ENCODE results near the gene COX4I1. TPM values are rescaled to one million over a fixed set of nuclear protein-coding genes. Genes with fewer than 3 reads are reported as not detected.
A peak's percentile ranks its signal among the peaks of the same experiment; 100 is the strongest.
"Not testable (repeated sequence)": the region's sequence is repeated elsewhere in the genome, so short reads cannot be mapped to it uniquely, and the experiment has no call there.

The COX4I1 gene
- total RNA-seq, 1 donor from 2014 or later: 485 TPM

DNA sequence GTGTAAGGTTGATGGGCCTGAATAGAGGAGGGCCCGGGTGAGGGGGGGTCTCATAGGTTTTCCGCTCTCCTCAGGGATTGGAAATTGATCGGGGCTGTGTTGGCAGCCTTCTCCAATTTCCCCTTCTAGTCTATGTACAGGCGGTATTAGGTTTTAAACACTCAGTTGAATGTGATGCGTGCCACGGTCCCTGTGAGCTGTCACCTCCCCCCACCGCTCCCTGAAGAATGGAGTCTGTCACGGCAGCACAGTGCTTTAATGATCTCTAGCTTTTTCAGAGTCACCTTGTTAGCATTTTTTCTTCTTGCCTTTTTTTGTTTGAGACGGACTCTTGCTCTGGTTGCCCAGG is 800 bp downstream of the COX4I1 start:
- DNase-seq (ENCODE audit: low spot score): no peak

DNA sequence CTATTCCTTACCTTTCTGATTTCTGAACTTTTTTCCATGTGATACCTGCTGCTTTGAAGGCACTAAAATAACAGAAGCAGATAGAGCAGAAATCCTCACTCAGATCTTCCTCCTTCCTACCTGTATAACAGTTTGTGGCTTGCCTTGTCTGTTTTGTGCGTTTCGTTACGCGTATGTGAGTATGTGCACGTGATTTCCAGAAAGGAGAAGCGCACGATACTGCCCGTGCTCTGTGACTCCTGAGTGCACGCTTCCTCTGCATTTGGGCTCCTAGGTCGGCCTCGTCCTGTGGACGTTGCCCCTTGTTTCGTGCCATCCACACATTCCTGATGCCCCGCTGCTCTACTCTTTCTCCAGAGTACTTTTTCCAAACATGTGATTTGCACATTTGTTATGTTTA is 4.1 kb downstream of the COX4I1 start:
- no peak for DNase-seq (ENCODE audit: low spot score)

DNA sequence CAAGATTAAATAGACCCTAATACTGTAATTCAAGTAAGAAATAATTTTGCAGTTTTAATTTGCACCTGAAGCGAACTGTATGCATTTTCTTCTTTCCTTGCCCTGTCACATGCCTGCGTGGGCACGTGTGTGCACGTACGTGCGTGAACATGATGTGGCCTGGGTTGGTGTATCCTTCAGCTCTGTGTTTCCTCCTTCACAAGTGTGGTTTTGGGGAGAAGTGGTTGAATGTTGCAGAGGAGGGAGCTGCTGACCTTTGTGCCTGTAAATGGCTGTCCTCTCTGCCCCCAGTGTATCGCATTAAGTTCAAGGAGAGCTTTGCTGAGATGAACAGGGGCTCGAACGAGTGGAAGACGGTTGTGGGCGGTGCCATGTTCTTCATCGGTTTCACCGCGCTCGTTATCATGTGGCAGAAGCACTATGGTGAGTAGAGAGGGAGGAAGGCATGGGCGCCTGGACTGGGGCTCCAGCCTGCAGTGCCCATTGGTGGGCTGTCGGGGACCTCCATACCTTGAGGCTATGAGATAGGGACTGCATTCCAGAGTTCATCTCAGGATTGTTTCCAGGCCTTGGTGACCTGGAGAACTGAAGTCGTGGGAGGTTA is 6.0 kb downstream of the COX4I1 start:
- no peak for DNase-seq (ENCODE audit: low spot score)

DNA sequence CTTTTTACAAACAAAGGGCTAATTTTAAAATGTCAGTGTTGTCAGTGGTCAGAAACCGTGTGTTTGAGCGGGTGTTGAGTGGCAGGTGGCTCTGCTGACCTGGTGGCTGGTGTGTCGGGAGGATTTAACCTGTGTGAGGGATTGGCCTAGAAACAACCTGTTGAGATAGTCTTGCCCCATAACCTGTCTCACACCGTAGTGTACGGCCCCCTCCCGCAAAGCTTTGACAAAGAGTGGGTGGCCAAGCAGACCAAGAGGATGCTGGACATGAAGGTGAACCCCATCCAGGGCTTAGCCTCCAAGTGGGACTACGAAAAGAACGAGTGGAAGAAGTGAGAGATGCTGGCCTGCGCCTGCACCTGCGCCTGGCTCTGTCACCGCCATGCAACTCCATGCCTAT is 7.0 kb downstream of the COX4I1 start:
- no peak for DNase-seq (ENCODE audit: low spot score)

DNA sequence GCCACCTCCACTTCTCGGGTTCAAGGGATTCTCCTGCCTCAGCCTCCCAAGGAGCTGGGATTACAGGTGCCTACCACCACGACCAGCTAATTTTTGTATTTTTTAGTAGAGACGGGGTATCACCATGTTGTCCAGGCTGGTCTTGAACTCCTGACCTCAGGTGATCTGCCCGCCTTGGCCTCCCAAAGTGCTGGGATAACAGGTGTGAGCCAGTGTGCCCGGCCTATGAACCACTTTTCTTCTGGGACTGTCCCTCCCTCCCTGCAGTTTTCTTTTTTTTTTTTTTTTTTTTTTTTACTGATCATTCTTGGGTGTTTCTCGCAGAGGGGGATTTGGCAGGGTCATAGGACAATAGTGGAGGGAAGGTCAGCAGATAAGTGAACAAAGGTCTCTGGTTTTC is 7.8 kb downstream of the COX4I1 start:
- DNase-seq (ENCODE audit: low spot score): not testable (repeated sequence)

DNA sequence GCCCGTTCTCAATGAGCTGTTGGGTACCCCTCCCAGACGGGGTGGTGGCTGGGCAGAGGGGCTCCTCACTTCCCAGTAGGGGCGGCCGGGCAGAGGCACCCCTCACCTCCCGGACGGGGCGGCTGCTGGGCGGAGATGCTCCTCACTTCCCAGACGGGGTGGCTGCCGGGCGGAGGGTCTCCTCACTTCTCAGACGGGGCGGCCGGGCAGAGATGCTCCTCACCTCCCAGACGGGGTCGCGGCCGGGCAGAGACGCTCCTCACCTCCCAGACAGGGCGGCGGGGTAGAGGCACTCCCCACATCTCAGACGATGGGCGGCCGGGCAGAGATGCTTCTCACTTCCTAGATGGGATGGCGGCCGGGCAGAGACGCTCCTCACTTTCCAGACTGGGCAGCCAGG is 8.6 kb downstream of the COX4I1 start:
- not testable (repeated sequence) for DNase-seq (ENCODE audit: low spot score)

DNA sequence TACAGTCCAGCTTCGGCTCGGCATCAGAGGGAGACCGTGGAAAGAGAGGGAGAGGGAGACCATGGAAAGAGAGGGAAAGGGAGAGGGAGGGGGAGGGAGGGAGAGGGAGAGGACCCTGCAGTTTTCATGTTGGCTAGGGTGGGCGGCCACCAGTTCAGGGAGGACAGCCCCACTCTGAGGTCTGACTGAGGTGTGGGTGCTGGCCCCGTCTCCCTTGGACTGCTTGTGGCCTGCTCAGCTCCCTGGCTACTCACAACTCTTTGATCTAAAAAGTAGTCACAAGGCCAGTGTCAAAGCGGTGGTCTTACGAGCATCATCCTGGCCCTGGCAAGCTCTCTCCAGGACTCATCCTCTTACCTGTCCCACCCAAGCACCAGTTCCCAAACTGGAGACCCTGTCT is 9.4 kb downstream of the COX4I1 start:
- DNase-seq (ENCODE audit: low spot score): no peak

DNA sequence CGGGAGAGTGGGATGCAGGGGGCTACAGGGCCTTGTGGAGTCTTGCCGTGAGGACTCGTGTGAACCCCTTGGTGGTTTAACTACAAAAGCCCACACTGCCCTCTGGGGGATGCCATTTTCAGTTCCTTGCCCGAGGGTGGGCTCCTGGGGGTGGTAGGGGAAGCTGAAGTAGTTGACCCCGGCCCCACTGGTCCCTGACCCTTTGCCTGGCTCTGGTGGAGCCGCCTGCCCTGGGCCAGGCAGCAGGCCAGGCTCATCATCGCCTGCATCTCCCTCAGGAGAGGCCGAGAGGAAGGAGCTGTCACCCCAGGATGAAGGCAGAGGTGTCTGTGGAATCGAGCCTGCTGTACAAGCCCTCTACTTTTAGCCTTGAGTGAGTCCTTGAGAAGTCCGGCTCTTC is 10.2 kb downstream of the COX4I1 start:
- DNase-seq (ENCODE audit: low spot score): no peak

DNA sequence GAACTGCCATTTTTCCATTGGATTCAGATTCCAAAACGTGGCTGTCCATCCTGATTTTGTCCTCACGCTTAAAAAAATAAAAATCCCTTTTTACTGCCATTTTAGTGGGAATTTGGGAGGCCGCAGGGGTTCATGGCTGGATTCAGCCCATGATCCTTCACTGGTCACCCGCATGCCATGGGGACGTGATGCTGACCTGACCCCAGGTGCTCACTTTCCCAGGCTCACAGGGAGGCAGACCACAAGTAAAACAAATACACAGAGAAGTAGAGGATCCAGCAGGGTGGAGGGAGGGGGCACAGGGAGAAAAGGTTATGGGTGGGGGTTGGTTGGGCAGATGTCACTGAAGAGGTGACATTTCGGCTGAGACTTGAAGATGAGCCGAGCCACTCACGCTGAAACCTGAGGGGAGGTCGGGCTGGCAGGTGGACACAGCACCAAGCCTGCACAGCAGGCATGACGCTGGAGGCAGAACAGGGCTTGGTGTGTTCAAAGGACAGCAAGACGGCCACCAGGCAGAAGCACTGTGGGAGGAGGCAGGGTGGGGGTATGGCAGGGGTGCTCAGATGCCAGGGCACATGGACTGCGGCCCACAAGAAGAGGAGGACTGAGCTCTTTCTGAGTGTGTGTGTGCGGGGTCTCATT is 10.7 kb downstream of the COX4I1 start:
- no peak for DNase-seq (ENCODE audit: low spot score)

DNA sequence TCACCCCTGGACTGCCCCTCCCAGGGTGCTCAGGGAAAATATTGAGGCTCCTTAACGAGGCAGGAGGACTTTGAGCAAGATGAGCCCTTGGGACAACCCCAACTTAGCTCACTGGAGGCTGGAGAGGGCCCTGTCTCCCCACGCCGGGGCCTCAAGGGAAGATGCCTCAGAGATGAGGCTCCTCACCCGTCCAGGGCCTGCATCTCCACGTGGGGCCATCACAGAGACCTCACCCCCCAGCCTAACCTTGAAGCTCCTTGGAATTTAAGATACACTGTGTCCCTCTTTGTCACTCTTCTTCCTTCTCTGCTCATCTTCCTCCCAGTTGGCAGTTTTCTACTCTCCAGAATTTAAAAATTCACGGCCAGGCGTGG is 11.2 kb downstream of the COX4I1 start:
- DNase-seq (ENCODE audit: low spot score): no peak

DNA sequence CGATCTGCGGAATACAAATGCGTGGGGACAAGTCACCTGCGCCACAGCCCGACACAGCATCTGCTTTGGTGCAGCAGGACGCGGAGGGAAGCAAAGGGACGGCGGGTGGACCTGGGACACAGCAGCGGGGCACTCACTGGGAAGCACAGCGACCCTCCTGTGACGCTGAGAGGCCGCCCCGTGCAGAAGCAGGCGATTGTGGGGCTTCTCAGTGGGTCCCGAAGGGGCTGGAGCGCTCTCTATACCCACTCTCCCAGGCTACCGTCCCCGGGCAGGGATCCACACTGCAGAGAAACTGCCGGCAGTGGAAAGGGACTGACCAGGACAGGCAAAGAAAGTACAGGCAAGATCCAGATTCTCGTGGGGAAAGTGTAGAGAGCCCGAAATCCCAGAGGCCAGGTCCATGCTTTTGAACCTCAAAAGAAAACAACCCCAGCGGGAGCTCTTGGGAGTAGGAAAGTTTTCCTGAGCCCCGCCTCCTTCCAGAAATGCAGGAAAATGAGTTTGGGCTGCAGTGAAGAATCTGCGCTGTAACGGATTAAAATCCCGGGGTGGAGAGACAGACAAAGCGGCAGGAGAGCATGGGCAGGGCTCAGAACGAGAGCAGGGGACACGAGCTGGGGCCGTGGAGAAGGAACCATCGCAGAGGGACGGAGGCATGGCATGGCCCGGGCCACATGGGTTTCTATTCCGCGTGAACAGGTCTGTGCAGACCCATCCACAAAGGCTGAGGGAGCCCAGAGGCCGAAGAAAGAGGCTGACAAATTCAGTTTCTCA is 12.7 kb downstream of the COX4I1 start:
- no peak for DNase-seq (ENCODE audit: low spot score)

DNA sequence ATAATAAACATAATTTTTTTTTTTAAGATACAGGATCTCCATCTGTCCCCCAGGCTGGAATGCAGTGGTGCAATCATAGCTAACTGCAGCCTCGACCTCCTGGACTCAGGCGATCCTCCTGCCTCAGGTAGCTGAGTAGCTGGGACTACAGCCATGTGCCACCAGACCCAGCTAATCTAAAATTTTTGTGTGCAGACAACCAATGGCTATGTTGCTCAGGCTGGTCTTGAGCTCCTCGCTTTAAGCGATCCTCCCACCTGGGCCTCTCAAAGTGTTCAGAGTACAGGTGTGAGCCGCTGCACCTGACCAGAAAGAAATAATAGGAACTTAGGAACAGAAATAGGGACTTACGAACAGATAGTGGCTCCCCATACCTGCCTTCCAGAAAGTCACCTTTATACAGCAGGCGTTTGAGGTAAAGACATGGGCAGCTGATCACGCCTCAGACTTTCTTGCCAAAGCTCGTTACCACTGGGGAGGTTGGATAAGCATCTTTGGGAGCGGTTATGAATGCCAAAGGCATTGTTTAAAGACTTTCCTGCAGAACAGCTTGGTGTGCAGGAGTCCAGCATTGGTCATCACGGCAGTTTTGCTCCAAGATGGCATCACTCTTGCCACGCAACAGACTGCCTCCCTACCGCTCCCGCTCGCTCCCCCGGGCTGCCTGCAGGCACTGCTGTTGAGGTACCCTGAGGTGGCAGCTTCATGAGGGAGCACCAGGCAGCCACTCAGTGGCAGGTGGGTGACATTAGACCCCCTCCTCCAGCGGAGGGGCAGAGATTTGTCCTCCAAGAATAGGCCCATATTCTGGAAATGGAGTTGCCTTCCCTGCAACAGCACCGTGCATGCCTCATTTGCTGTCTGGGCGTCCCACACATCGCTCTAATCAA is 13.6 kb downstream of the COX4I1 start:
- no peak for DNase-seq (ENCODE audit: low spot score)

DNA sequence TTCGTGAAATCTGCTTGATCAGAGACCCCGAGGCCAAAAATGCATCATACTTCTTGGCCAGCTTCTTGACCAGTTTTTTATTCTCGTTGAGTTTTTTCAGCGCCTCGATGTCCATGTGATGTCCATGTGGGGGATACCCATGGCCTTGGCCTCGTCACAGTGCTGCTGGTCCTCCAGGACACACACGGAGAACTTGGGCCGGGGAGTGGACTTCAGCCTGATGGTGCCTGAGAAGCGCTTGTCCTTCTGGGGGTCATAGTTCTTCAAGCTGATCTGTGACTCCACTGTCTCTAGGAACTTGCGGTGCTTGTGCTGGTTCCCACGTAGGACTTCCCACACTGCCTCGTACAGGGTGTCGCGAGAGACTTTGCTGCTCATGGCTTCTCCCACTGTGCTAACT is 16.7 kb downstream of the COX4I1 start:
- DNase-seq (ENCODE audit: low spot score): no peak

DNA sequence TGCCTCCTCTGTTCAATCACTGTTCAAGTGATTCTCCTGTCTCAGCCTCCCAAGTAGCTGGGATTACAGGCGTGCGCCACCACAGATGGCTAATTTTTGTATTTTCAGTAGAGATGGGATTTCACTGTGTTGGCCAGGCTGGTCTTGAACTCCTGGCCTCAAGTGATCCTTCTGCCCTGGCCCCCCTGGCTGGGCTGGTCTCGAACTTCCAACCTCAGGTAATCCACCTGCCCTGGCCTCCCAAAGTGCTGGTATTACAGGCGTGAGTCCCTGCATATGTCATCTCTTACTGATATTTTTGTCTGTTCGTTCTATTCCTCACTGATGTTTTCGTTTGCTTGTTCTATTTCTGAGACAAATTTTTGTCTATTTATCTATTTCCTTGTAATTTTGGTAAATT is 17.7 kb downstream of the COX4I1 start:
- not testable (repeated sequence) for DNase-seq (ENCODE audit: low spot score)

DNA sequence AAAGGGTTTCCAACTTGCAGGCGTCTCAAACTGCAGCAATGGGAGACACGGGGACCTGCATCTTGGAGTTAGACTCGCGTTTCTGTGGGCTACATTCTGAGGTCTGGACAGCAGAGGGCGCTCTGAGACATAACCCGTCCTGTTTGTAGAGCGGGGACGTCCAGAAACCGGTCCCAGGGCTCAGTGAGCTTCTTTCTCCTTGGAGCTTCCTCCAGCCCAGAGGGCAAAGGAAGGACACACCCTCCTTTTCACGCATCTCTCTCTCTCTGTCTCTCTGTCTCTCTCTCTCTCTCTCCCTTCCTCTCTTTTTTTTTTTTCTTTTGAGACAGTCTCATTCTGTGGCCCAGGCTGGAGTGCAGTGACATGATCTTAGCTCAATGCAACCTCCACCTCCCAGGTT is 19.8 kb downstream of the COX4I1 start:
- DNase-seq (ENCODE audit: low spot score): peak; percentile 80

DNA sequence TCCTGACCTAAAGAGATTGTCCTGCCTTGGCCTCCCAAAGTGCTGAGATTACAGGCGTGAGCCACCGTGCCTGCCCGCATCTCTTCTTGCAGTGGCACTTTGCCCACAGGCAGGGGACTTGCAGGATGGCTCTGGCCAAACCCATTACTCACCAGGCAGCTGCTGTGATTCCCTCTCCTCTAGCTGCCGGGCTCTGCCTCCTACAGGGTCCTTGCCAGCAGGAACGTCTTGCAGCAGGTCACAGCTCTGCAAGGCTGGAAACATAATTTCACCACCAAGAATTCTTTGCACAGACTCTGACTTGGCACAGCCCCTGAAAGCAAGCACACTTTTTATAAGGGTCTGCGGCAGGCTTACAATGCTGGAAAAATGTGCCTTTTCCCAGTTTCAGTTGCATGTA is 20.3 kb downstream of the COX4I1 start:
- DNase-seq (ENCODE audit: low spot score): no peak

DNA sequence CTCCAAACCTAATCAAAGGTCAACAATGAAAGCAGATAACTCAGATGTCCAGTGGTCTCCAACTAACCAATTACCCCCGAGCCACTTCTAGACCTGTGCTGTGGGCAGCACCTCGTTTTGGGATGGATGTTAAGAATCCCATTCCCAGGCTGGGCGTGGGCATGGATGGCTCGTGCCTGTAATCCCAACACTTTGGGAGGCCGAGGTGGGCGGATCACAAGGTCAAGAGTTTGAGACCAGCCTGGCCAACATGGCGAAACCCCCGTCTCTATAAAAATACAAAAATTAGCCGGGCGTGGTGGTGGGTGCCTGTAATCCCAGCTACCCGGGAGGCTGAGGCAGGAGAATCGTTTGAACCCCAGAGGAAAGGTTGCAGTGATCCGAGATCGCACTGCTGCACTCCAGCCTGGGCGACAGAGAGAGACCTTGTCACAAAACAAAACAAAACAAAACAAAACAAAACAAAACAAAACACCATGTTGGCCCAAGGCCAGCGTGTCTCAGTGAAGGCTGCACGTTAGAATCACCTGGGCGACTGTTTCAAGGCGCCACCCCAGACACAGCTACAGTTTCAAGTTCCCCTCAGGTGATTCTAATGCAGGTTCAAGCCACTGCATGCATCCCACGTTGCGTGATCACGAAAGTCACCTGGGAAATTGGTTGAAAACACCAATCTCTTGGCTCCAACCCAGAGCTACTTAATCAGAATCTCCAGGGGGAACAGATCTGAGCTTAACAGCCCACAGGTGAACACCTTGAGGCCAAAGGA is 21.3 kb downstream of the COX4I1 start:
- no peak for DNase-seq (ENCODE audit: low spot score)

DNA sequence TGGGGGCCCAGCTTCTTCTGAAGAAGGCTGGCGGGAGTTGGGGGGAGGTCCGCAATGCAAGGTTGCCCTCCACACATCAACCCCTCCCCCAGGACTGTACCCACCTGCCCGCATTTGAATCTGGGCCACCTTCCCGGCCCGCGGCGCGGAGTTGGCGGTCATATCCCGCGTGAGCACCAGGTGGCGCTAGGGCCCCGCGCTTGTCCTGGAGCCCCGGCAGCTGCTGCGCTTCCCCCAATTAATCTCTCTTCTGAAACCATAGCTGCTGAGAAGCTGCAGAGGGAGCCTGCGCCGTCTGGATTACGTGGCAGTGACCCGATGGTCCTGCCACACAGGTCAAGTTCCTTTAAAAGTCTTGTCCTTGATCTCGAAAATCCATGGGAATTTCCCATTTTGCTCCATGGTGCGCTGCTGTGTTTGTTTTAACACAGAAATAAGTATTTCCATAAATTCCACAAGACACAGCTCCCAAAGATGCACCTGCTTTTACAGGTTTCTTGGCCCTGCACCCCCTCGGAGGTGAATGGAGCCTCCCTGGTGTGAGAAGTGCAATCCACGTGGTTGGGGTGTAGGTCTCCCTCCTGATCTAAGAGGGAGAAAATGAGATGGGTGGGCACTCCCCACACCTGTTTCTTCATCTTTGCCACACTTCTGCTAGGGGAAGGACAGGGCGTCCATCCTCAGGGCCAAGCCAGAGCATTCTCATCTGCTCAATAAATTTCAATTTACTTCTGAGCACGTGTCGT is 22.1 kb downstream of the COX4I1 start:
- peak; percentile 84 for DNase-seq (ENCODE audit: low spot score)

DNA sequence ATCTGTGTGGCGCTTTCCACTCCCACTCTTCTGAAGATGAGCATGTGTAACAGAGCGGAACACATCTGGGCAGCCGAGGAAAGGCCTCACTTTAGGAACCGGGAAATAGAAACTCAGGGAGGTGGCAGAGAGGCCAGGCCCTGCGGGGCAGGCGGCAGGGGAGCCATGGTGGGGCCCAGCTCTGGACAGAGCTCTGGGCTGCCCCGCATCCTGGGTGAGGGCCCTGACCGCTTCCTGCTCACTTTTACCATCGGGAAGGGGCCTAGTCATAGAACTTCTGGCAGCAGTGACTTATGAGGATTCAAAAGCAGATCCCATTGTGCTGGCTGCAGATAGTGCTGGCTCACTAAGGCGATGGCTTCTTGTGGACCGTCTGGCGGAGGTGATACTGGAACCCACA is 22.6 kb downstream of the COX4I1 start:
- no peak for DNase-seq (ENCODE audit: low spot score)

DNA sequence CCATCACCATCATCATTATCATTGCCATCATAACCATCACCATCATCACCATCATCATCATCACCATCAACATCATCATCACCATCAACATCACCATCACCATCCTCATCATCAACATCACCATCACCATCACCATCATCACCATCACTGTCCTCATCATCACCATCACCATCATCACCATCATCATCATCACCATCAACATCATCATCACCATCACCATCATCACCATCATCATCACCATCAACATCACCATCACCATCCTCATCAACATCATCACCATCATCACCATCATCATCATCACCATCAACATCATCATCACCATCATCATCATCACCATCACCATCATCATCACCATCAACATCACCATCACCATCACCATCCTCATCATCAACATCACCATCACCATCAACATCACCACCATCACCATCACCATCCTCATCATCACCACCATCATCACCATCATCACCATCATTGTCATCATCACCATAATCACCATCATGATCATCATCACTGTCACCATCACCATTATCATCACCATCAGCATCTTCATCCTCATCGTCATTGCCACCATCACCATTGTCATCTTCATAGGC is 23.9 kb downstream of the COX4I1 start:
- DNase-seq (ENCODE audit: low spot score): no peak

Measured in ureter (tissue), 1 donor.